Thyroid gland (tissue), 4 donors: ENCODE results near the gene ARHGAP24. TPM values are rescaled to one million over a fixed set of nuclear protein-coding genes. Genes with fewer than 3 reads are reported as not detected.
"Not testable (repeated sequence)": the region's sequence is repeated elsewhere in the genome, so short reads cannot be mapped to it uniquely, and the experiment has no call there.

Experiments
- DNase-seq, 2 donors: peaks; one replicate each; pipeline ENCODE4 v3.0.0-alpha.2; 2019
- H3K27ac ChIP-seq, 3 donors: fragments of 200-600 bp; sonication (generic); 1 replicate in 2 of 3; 2 replicates in 1 of 3; pipeline ENCODE4 v1.5.1; 2016 to 2019; ENCODE audit warnings: mild to moderate bottlenecking in 1 of 3, moderate library complexity in 1 of 3
- H3K27me3 ChIP-seq: fragments of 200-600 bp; sonication (generic); one replicate; pipeline ENCODE4 v1.5.1; 2019
- H3K36me3 ChIP-seq, 2 donors: fragments of 200-600 bp; sonication (generic); one replicate each; pipeline ENCODE4 v1.5.1; 2016 to 2019
- H3K4me1 ChIP-seq, 2 donors: fragments of 200-600 bp; sonication (generic); one replicate each; pipeline ENCODE4 v1.5.1; 2017 to 2019
- H3K4me3 ChIP-seq, 3 donors: fragments of 200-600 bp; sonication (generic); replicated peaks in 1 of 3; 1 replicate in 2 of 3; 2 replicates in 1 of 3; pipeline ENCODE4 v1.5.1; 2016; ENCODE audit warnings: mild to moderate bottlenecking in 1 of 3
- H3K9me3 ChIP-seq: fragments of 200-600 bp; sonication (generic); one replicate; pipeline ENCODE4 v1.5.1; 2017
- POLR2A ChIP-seq, 2 donors: fragments of 450-650 bp; IDR thresholded peaks; one replicate each; pipeline ENCODE4 v1.6.1; 2017; ENCODE audit warnings: antibody characterized with exemption in 2 of 2, mild to moderate bottlenecking in 2 of 2, moderate library complexity in 1 of 2
- WGBS, 2 donors: methylation state at CpG; one replicate each; pipeline ENCODE4 v1.1.5; 2017; 5-methylcytosine and 5-hydroxymethylcytosine counted together
- intact Hi-C: fragments of 100-400 bp; cut with DNase I; formaldehyde crosslinking; loops from one replicate; pipeline ENCODE4 v1.15.1; 2023
- total RNA-seq, 4 donors: library from RNA; depleted of rRNA; stranded (reverse); fragments of >200 nt; gene quantifications; one replicate each; pipeline ENCODE4 v1.2.3, GENCODE V29; 2016
- TF ChIP-seq, protein P1 (sequence below), 6 experiments: fragments of 200-600 bp in 3 of 6; fragments of 450-650 bp in 3 of 6; sonication (generic) in 3 of 6; IDR thresholded peaks; one replicate each; pipeline ENCODE4 v1.5.1; 2016 to 2019; ENCODE audit warnings: antibody characterized with exemption in 6 of 6, mild to moderate bottlenecking in 2 of 6, inconsistent platforms in 1 of 6, moderate library complexity in 1 of 6

The ARHGAP24 gene
- total RNA-seq, 4 donors from 2014 or later, result 20.8 to 70.3 (median 52.4) TPM

DNA sequence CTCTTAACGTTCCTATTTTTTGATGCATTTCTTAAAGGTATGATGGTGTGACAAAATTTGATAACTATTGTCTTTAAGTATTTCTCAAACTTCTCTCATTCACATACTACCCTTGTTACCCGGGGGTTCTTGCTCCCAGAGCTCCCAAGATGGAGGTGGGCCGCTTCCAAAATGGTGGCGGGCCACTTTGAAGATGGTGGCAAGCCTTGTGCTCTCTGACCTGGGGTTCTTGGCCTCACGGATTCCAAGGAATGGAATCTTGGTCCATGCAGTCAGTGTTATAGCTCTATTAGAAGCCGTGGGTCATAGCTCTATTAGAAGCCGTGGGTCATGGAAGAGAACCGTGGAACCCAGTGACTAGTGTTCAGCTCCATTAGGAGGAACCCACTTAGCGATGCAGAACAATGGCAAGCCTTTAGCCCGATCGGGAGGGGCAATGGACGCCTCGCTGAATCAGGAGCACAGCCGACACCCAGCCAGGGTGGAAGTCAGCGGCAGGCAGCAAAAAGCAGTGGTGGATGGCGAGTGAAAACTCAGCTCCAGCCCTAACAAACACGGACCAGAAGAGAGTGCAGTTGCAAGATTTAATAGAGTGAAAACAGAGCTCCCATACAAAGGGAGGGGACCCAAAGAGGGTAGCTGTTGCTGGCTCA lies 481.5 kb downstream of the ARHGAP24 start:
- Histone ChIP-seq H3K4me3 (no peak overlapping the region), H3K4me1 (peaks cover 20 to 38% of the 10 kb centered on the region in 2 donors), H3K36me3 (no peaks in the 10 kb centered on the region), H3K27me3 (no peaks in the 10 kb centered on the region), H3K9me3 (no peaks in the 10 kb centered on the region), H3K27ac (peak overlapping the region in 1 of 3 donors; percentile 52)
- intact Hi-C loops, result no loop called here
- WGBS, 2 donors, result 97% methylated on average over 17 of the region's 17 CpGs
- TF ChIP-seq, protein P1, sequence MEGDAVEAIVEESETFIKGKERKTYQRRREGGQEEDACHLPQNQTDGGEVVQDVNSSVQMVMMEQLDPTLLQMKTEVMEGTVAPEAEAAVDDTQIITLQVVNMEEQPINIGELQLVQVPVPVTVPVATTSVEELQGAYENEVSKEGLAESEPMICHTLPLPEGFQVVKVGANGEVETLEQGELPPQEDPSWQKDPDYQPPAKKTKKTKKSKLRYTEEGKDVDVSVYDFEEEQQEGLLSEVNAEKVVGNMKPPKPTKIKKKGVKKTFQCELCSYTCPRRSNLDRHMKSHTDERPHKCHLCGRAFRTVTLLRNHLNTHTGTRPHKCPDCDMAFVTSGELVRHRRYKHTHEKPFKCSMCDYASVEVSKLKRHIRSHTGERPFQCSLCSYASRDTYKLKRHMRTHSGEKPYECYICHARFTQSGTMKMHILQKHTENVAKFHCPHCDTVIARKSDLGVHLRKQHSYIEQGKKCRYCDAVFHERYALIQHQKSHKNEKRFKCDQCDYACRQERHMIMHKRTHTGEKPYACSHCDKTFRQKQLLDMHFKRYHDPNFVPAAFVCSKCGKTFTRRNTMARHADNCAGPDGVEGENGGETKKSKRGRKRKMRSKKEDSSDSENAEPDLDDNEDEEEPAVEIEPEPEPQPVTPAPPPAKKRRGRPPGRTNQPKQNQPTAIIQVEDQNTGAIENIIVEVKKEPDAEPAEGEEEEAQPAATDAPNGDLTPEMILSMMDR (IDR thresholded peaks at IDR 0.05), result no peak
- no peak for TF ChIP-seq POLR2A (IDR thresholded peaks at IDR 0.05)
- DNase-seq, result peak in 1 of 2 donors; percentile 25

DNA sequence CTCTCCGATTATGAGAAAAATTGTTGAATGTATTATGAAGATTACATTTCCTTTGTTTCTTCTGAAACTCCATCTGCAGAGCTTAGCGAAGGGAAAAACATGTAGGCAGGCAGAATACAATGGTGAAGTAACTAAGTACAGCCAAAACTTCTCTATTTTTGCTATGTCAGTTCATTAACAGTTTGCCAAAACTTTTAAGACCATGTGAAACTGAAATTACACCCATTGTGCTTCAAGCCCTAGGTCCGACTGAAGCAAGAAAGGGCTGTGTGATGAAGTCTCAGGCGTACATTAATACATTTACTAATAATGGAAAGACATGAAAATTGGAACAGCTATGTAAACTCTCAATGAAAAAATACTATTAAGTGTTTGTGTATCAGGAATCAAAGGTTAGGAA lies 486.9 kb downstream of the ARHGAP24 start:
- Histone ChIP-seq H3K4me1 (peaks cover 11 to 20% of the 10 kb centered on the region in 2 donors), H3K36me3 (no peaks in the 10 kb centered on the region), H3K4me3 (no peak overlapping the region), H3K27ac (no peak overlapping the region), H3K27me3 (no peaks in the 10 kb centered on the region), H3K9me3 (no peaks in the 10 kb centered on the region)
- 85 to 86% methylated on average over 4 of the region's 4 CpGs for WGBS, 2 donors
- intact Hi-C loops, result no loop called here
- no peak for TF ChIP-seq POLR2A (IDR thresholded peaks at IDR 0.05)
- TF ChIP-seq, protein P1 (IDR thresholded peaks at IDR 0.05), result no peak
- no peak for DNase-seq

DNA sequence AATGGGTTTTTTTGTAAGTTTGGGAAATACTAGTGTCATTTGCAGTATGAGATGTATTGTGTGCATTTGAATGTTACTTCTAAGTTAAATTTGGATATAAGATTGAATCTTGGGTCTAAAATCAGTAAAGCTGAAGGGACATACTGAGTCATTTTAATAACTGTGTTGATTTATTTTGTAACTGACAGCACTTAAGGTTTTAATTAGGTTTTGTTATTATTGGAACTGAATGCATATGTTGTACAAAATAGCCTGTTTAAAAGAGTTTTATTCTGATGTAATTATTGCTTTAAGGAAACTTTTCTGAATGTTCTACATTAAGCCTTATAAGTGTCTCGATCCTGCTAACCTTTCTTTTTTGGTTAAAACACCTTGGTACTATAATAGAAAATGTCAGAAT lies 488.3 kb downstream of the ARHGAP24 start:
- intact Hi-C loops, result no loop called here
- H3K27ac ChIP-seq, result no peak overlapping the region
- peaks cover 6 to 7% of the 10 kb centered on the region in 2 donors for H3K4me1 ChIP-seq
- no peak for DNase-seq
- WGBS, 2 donors, result 83 to 92% methylated on average over 1 of the region's 1 CpG
- H3K4me3 ChIP-seq, result no peak overlapping the region
- H3K27me3 ChIP-seq, result no peaks in the 10 kb centered on the region
- TF ChIP-seq, protein P1 (IDR thresholded peaks at IDR 0.05), result no peak
- no peak for TF ChIP-seq POLR2A (IDR thresholded peaks at IDR 0.05)
- no peaks in the 10 kb centered on the region for H3K36me3 ChIP-seq
- H3K9me3 ChIP-seq, result no peaks in the 10 kb centered on the region

DNA sequence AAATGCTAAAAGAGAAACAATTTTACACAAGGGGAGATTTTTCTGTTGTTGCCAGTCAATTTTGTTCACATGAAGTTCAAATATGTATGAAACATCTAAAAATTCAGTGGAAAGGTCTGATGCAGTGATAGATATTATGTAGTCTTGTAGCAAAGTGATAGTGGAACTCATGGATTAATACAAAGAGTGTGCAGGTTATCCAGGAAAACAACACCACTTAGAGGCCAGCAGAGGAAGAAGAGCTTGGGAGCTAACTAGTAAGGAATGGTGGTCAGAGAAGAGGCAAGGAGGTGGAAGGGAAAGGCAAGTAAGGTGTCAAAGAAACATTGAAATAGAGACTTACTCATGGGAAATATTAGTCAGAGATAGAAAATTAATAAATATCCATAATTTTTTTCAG lies 489.3 kb downstream of the ARHGAP24 start:
- H3K4me1 ChIP-seq, result peaks cover 6 to 13% of the 10 kb centered on the region in 2 donors
- no peak for DNase-seq
- no peak overlapping the region for H3K4me3 ChIP-seq
- no peaks in the 10 kb centered on the region for H3K27me3 ChIP-seq
- TF ChIP-seq POLR2A (IDR thresholded peaks at IDR 0.05), result no peak
- TF ChIP-seq, protein P1 (IDR thresholded peaks at IDR 0.05), result peak in 2 of 6 experiments; percentile 5 to 37
- intact Hi-C loops, result no loop called here
- no peak overlapping the region for H3K27ac ChIP-seq
- no peaks in the 10 kb centered on the region for H3K9me3 ChIP-seq
- no peaks in the 10 kb centered on the region for H3K36me3 ChIP-seq

DNA sequence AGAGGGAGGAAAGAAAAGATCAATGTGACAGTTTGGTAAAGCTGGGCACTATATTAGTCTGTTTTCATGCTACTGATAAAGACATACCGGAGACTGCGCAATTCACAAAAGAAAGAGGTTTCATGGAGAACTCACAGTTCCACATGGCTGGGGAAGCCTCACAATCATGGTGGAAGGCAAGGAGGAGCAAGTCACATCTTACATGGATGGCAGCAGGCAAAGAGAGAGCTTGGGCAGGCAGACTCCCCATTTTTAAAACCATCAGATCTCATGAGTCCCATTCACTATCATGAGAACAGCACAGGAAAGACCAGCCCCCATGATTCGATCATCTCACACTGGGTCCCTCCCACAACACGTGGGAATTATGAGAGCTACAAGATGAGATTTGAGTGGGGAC lies 490.1 kb downstream of the ARHGAP24 start:
- H3K36me3 ChIP-seq, H3K27me3 ChIP-seq, DNase-seq, H3K27ac ChIP-seq, H3K9me3 ChIP-seq, intact Hi-C loops, H3K4me3 ChIP-seq: not testable (repeated sequence)
- 85 to 88% methylated on average over 4 of the region's 4 CpGs for WGBS, 2 donors
- H3K4me1 ChIP-seq, result peaks cover 6 to 13% of the 10 kb centered on the region in 2 donors
